PFSK-1 (cell line): Measurements from ENCODE around the gene BBIP1.

Source experiments
- POLR2AphosphoS5 ChIP-seq: IDR thresholded peaks from 2 replicates; pipeline ENCODE4 v1.6.1; 2012; ENCODE audit warnings: low read depth, mild to moderate bottlenecking, control low read depth, low read length, moderate library complexity
- REST ChIP-seq, 2 experiments: IDR thresholded peaks; 2 replicates each; pipeline versions ENCODE4 v1.6.1 to v1.8.0; 2011 to 2012; ENCODE audit warnings: low read depth in 2 of 2, low read length in 2 of 2, control low read depth in 1 of 2, inconsistent platforms in 1 of 2, mild to moderate bottlenecking in 1 of 2, moderate library complexity in 1 of 2; ENCODE audit not compliant: insufficient read depth in 1 of 2
- TAF1 ChIP-seq: IDR thresholded peaks from 2 replicates; pipeline ENCODE4 v1.6.1; 2012; ENCODE audit warnings: low read length, control low read depth, borderline replicate concordance; ENCODE audit not compliant: insufficient read depth

DNA sequence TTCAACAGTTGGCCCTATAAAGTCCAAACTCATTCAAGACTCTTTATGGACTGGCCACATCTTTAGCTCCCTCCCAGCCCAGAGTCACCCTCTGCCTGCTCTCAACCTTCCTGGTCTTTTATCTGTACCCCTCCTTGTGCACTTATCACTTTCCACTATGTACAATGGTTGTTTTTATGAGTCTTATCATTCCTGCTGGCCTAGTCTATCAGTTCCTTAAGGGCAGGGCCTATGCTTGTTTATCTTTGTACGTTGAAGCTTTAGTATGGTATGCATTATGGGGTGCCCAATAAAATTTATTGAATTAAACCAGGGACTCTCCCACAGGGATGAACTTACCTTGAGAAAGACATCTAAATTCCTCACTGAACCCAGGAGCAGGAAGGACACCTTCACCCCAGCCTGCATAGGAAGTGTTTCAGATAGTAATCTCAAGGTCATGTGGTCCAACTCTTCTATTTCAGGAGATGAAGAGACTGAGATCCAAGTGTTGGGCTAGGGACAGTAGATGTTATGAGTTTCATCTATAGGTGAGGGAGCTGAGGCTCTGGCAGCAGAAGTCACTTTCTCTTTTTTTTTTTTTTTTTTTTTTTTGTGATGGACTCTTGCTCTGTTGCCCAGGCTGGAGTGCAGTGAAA, 60.6 kb downstream of the BBIP1 start:
- TF ChIP-seq TAF1, result no peak
- TF ChIP-seq POLR2AphosphoS5, result no peak
- TF ChIP-seq REST (IDR thresholded peaks at IDR 0.05; ENCODE audit: insufficient read depth in 1 of 2, low read depth in 2 of 2, low read length in 2 of 2), result no peak
